HepG2 (cell line): ENCODE results near the gene ZNF514.

ENCODE experiments used
- AHR ChIP-seq: IDR thresholded peaks from 2 replicates; pipeline ENCODE4 v1.6.1; 2018; ENCODE audit warnings: missing genetic modification reagents, missing compliant biosample characterization
- ATF3 ChIP-seq: sonication (generic); formaldehyde crosslinking; IDR thresholded peaks from 2 replicates; pipeline ENCODE4 v1.4.0; 2020; ENCODE audit warnings: missing genetic modification reagents
- FOXP1 ChIP-seq, 2 experiments: fragments of 450-650 bp in 1 of 2; IDR thresholded peaks; 2 replicates each; pipeline ENCODE4 v1.6.1; 2017 to 2018; ENCODE audit warnings: antibody characterized with exemption in 1 of 2
- HCFC1 ChIP-seq: fragments of 150-350 bp; IDR thresholded peaks from 2 replicates; pipeline ENCODE4 v1.6.1; 2014; ENCODE audit warnings: low read depth, low read length
- MXI1 ChIP-seq: IDR thresholded peaks from 3 replicates; pipeline ENCODE4 v1.6.1; 2012; ENCODE audit warnings: low read depth, low read length, inconsistent platforms, borderline replicate concordance
- NPAS2 ChIP-seq: sonication (generic); formaldehyde crosslinking; IDR thresholded peaks from 2 replicates; pipeline ENCODE4 v1.8.0; 2022; ENCODE audit warnings: mild to moderate bottlenecking, missing genetic modification reagents, borderline replicate concordance
- POLR2A ChIP-seq, 2 experiments: IDR thresholded peaks; 2 replicates each; pipeline ENCODE4 v1.6.1; 2011; ENCODE audit warnings: low read depth in 2 of 2, low read length in 2 of 2, mild to moderate bottlenecking in 1 of 2, moderate library complexity in 1 of 2; ENCODE audit not compliant: insufficient read depth in 1 of 2
- POLR2AphosphoS5 ChIP-seq: IDR thresholded peaks from 2 replicates; pipeline ENCODE4 v1.6.1; 2012; ENCODE audit warnings: low read depth, low read length
- PRDM15 ChIP-seq: sonication (generic); formaldehyde crosslinking; IDR thresholded peaks from 2 replicates; pipeline ENCODE4 v1.4.0; 2020; ENCODE audit warnings: missing genetic modification reagents
- TAF15 ChIP-seq: fragments of 200-400 bp; formaldehyde crosslinking; IDR thresholded peaks from one replicate; pipeline ENCODE4 v1.6.1; 2018; ENCODE audit warnings: mild to moderate bottlenecking, low read depth, low read length; ENCODE audit not compliant: poor library complexity, severe bottlenecking
- TBL1XR1 ChIP-seq: fragments of 150-350 bp; IDR thresholded peaks from 2 replicates; pipeline ENCODE4 v1.6.1; 2014; ENCODE audit warnings: borderline replicate concordance, low read length; ENCODE audit not compliant: partially characterized antibody
- TEF ChIP-seq: sonication (generic); formaldehyde crosslinking; IDR thresholded peaks from 2 replicates; pipeline ENCODE4 v1.5.0; 2020; ENCODE audit warnings: missing genetic modification reagents
- ZFP91 ChIP-seq: sonication (generic); formaldehyde crosslinking; IDR thresholded peaks from 2 replicates; pipeline ENCODE4 v1.9.0; 2022; ENCODE audit warnings: missing genetic modification reagents, mild to moderate bottlenecking, borderline replicate concordance
- ZKSCAN8 ChIP-seq: IDR thresholded peaks from 2 replicates; pipeline ENCODE4 v1.6.1; 2016; ENCODE audit warnings: borderline replicate concordance, missing genetic modification reagents, missing compliant biosample characterization

- TF ChIP-seq FOXP1 (IDR thresholded peaks at IDR 0.05): no peak
- no peak for TF ChIP-seq FOXP1 (CRISPR knock-in tag; IDR thresholded peaks at IDR 0.05)
- no peak for TF ChIP-seq PRDM15 (CRISPR knock-in tag)
- no peak for TF ChIP-seq NPAS2 (CRISPR knock-in tag)
- TF ChIP-seq ZFP91 (CRISPR knock-in tag): no peak
- no peak for TF ChIP-seq ATF3 (CRISPR knock-in tag)
- no peak for TF ChIP-seq AHR (CRISPR knock-in tag)
- TF ChIP-seq POLR2A (IDR thresholded peaks at IDR 0.05; ENCODE audit: insufficient read depth in 1 of 2, low read depth in 2 of 2, low read length in 2 of 2): no peak
- TF ChIP-seq MXI1: no peak
- no peak for TF ChIP-seq TBL1XR1
- TF ChIP-seq ZKSCAN8 (CRISPR knock-in tag): no peak
- TF ChIP-seq POLR2AphosphoS5: no peak
- no peak for TF ChIP-seq HCFC1
- TF ChIP-seq TAF15: no peak
- no peak for TF ChIP-seq TEF (CRISPR knock-in tag)
These were observed 44.7 kb upstream of the ZNF514 start for GRCh38 chr2:95204396-95204795.
